ENCODE data around the gene ZNF462.
"Not testable (repeated sequence)": the region's sequence is repeated elsewhere in the genome, so short reads cannot be mapped to it uniquely, and the experiment has no call there.

The ZNF462 gene

GRCh38 chr9:106862821-106863720, at the start of gene ZNF462:
Gene ZNF462 (plus strand): TSS chr9:106863166. CDS start chr9:106923384, 60,218 bp downstream.
- no peak for DNase-seq (ENCODE audit: low read depth in 2 of 2)

GRCh38 chr9:106816524-106816923, 46.4 kb upstream of the ZNF462 start:
- DNase-seq (ENCODE audit: low read depth in 2 of 2): no peak

- DNase-seq (ENCODE audit: low read depth in 2 of 2): no peak
Measured at GRCh38 chr9:106818034-106818433, 44.9 kb upstream of the ZNF462 start.

GRCh38 chr9:106820866-106821265, 42.1 kb upstream of the ZNF462 start:
- no peak for DNase-seq (ENCODE audit: low read depth in 2 of 2)

- no peak for DNase-seq (ENCODE audit: low read depth in 2 of 2)
Measured at GRCh38 chr9:106828070-106828469, 34.9 kb upstream of the ZNF462 start.

GRCh38 chr9:106828965-106829364, 34.0 kb upstream of the ZNF462 start:
- no peak for DNase-seq (ENCODE audit: low read depth in 2 of 2)

- no peak for DNase-seq (ENCODE audit: low read depth in 2 of 2)
Measured at GRCh38 chr9:106829666-106830408, 33.1 kb upstream of the ZNF462 start.

- DNase-seq (ENCODE audit: low read depth in 2 of 2): no peak
Measured at GRCh38 chr9:106830527-106831150, 32.3 kb upstream of the ZNF462 start.

- no peak for DNase-seq (ENCODE audit: low read depth in 2 of 2)
Measured at GRCh38 chr9:106834888-106835287, 28.1 kb upstream of the ZNF462 start.

GRCh38 chr9:106835840-106836239, 27.1 kb upstream of the ZNF462 start:
- DNase-seq (ENCODE audit: low read depth in 2 of 2): no peak

GRCh38 chr9:106843371-106843770, 19.6 kb upstream of the ZNF462 start:
- no peak for DNase-seq (ENCODE audit: low read depth in 2 of 2)

- DNase-seq (ENCODE audit: low read depth in 2 of 2): no peak
Measured at GRCh38 chr9:106846307-106846706, 16.7 kb upstream of the ZNF462 start.

- DNase-seq (ENCODE audit: low read depth in 2 of 2): no peak
Measured at GRCh38 chr9:106846857-106847256, 16.1 kb upstream of the ZNF462 start.

- not testable (repeated sequence) for DNase-seq (ENCODE audit: low read depth in 2 of 2)
Measured at GRCh38 chr9:106851640-106852039, 11.3 kb upstream of the ZNF462 start.

GRCh38 chr9:106857811-106858470, 5.0 kb upstream of the ZNF462 start:
- no peak for DNase-seq (ENCODE audit: low read depth in 2 of 2)

GRCh38 chr9:106859957-106860720, 2.8 kb upstream of the ZNF462 start:
- DNase-seq (ENCODE audit: low read depth in 2 of 2): no peak

- DNase-seq (ENCODE audit: low read depth in 2 of 2): no peak
Measured at GRCh38 chr9:106860721-106861639, 2.0 kb upstream of the ZNF462 start.

- DNase-seq (ENCODE audit: low read depth in 2 of 2): no peak
Measured at GRCh38 chr9:106861640-106862109, 1.3 kb upstream of the ZNF462 start.

- no peak for DNase-seq (ENCODE audit: low read depth in 2 of 2)
Measured at GRCh38 chr9:106862110-106862820, 701 bp upstream of the ZNF462 start.
